ENCODE measurements around the gene MARVELD3.
"Not testable (repeated sequence)": the region's sequence is repeated elsewhere in the genome, so short reads cannot be mapped to it uniquely, and the experiment has no call there.

The MARVELD3 gene, protein sequence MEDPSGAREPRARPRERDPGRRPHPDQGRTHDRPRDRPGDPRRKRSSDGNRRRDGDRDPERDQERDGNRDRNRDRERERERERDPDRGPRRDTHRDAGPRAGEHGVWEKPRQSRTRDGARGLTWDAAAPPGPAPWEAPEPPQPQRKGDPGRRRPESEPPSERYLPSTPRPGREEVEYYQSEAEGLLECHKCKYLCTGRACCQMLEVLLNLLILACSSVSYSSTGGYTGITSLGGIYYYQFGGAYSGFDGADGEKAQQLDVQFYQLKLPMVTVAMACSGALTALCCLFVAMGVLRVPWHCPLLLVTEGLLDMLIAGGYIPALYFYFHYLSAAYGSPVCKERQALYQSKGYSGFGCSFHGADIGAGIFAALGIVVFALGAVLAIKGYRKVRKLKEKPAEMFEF

DNA sequence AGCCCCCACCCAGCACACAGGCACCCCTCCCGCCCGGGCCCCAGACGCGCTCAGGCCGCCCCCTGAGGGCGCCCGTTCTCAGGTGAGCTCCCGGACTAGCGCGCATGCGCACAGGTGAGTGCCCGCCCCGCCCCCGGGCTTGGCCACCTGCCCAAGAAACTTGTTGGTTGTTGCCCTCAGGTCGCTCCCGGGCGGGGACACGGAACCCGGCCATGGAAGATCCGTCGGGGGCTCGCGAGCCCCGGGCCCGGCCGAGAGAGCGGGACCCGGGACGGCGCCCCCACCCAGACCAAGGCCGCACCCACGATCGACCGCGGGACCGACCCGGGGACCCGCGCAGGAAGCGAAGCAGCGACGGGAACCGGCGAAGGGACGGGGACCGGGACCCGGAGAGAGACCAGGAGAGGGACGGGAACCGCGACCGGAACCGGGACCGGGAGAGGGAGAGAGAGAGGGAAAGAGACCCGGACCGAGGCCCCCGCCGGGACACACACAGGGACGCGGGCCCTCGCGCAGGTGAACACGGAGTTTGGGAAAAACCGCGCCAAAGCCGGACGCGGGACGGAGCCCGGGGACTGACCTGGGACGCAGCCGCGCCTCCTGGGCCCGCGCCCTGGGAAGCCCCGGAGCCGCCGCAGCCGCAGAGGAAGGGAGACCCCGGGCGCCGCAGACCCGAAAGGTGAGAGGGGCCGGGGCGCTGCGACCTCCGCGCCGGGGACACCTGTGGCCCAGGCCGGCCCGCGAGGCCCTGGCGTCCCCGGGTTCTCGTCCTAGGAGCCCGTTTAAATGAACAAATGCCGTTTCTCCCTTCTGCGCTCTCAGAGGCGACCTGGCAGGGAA, at the start of gene MARVELD3:
TSS of gene MARVELD3 (plus strand) at position 167 of the 840 bp plus-strand sequence. CDS start at position 213, 46 bp downstream.
- in situ Hi-C loops (cut with MboI; ENCODE audit: low sequenced_read_pairs): no loop called here

DNA sequence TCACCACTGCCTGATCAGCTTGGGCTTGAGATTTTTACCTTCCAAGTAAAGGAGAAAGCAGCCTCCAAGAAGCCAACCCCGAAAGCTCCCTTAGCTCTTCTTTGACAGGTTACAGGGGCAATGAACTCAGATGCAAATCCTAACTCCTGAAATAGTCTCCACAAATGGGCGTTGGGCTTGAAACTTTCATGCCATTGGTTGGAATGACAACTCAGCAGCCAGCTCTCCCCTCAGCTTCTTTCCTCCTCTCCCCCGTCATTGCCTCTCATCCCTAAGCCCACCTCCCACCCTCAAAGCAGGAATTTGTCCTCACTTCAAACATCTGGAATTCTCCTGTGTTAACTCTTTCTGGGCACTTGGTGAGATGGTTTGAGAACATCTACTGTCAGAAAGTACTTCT, 49.0 kb upstream of the MARVELD3 start, which contains the start of gene TAT:
TSS of gene TAT (minus strand) at position 122 of the 400 bp plus-strand sequence. CDS start 677 bp downstream, outside the sequence.
- in situ Hi-C loops (cut with MboI; ENCODE audit: low sequenced_read_pairs): no loop called here

DNA sequence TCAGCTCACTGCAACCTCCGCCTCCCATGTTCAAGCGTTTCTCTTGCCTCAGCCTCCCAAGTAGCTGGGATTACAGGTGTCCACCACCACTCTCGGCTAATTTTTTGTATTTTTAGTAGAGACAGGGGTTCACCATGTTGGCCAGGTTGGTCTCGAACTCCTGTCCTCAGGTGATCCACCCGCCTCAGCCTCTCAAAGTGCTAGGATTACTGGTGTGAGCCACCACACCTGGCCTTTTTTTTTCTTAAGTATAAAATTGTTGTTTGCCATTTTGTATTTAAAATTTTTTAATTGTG, 43.5 kb upstream of the MARVELD3 start:
- in situ Hi-C loops (cut with MboI; ENCODE audit: low sequenced_read_pairs): not testable (repeated sequence)

DNA sequence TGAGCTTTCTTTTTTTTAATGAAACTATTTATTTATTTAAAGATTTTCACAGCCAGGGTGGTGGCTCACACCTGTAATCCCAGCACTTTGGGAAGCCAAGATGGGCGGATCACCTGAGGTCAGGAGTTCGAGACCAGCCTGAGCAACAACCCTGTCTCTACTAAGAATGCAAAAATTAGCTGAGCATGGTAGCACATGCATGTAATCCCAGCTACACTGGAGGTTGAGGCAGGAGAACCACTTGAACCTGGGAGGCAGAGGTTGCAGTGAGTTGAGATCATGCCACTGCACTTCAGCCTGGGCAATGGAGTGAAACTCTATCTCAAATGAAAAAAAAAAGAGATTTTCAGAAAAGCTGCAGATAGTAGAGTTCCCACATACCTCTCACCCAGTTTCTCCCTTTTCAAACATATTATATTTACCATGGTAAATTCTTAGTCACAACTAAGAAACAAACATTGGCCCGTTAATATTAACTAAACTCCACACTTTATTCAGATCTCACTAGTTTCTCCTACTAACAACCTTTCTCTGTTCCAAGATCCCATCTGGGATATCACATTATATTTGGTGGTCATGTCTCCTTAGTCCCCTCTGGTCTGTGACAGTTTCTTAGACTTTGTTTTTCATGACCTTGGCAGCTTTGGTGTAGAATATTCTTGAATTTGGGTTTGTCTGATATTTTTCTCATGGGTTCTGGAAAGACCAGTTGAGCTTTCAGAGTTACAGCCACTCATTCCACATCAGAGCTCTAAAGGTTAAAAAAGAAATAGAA, 41.3 kb upstream of the MARVELD3 start:
- in situ Hi-C loops (cut with MboI; ENCODE audit: low sequenced_read_pairs): no loop called here

DNA sequence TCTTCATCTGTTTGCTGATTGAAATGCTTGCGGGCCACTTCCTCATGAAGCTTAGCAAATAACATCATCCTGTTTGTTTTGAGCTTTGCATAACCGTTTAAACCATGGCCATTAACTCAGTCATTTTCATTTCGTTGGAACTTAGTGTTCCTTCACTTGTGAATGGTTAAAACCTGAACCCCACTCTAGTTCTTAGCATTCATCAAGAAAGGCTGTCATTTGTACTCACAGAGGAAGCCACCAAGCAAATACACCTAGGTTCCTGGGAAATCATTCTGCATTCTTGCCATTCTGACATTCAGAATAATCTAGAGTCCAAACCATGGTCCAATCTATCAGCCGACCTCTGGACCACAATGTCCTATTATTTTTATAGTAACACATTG, 40.7 kb upstream of the MARVELD3 start:
- in situ Hi-C loops (cut with MboI; ENCODE audit: low sequenced_read_pairs): no loop called here

DNA sequence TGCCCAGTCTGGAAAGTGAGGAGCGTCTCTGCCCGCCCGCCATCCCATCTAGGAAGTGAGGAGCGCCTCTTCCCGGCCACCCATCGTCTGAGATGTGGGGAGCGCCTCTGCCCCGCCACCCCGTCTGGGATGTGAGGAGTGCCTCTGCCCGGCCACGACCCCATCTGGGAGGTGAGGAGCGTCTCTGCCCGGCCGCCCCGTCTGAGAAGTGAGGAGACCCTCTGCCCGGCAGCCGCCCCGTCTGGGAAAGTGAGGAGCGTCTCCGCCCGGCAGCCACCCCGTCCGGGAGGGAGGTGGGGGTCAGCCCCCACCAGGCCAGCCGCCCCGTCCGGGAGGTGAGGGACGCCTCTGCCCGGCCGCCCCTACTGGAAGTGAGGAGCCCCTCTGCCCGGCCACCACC, 36.6 kb upstream of the MARVELD3 start:
- in situ Hi-C loops (cut with MboI; ENCODE audit: low sequenced_read_pairs): not testable (repeated sequence)

DNA sequence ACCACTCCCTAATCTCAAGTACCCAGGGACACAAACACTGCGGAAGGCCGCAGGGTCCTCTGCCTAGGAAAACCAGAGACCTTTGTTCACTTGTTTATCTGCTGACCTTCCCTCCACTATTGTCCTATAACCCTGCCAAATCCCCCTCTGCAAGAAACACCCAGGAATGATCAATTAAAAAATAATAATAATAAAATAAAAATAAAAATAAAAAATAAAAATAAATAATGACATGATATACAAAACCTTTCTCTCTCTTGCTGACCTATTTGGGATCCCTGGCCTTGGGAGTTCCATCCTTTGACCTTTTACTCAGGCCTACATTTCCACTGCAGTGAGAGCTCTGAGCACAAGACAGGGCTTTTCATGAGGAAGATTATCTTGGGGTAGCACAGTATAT, 35.9 kb upstream of the MARVELD3 start:
- in situ Hi-C loops (cut with MboI; ENCODE audit: low sequenced_read_pairs): not testable (repeated sequence)

DNA sequence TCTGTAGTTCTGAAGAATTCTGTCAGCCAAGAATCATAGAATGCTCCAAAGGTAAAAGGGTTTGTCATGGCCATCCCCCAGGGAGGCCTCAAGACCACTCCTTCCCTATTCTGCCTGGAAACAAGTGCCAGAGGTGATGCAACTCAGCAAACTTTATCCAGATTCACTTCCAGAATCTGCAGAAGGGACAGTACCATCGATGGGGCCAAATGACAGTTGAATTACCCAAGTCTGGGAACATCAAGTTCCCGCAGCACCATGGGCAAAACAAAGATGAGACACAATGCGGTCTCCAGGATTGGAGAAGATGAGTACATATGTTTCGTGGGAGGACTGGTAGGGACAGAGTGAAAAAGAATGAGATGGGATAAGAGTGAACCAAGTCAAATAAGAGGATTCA, 35.4 kb upstream of the MARVELD3 start:
- in situ Hi-C loops (cut with MboI; ENCODE audit: low sequenced_read_pairs): no loop called here

DNA sequence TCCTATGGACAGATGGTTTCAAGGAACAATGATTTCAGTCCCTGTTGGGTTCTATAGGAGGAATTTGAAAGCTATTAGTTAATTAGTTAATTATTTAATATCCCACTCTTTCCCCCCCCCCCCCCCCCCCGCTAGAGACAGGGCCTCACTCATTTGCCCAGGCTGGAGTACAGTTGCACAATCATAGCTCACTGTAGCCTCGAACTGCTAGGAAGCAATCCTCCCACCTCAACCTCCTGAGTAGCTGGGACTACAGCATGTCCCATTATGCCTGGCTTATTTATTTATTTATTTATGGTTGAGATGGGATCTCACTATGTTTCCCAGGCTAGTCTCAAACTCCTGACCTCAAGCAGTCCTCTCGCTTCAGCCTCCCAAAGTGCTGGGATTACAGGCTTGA, 34.1 kb upstream of the MARVELD3 start:
- in situ Hi-C loops (cut with MboI; ENCODE audit: low sequenced_read_pairs): no loop called here

DNA sequence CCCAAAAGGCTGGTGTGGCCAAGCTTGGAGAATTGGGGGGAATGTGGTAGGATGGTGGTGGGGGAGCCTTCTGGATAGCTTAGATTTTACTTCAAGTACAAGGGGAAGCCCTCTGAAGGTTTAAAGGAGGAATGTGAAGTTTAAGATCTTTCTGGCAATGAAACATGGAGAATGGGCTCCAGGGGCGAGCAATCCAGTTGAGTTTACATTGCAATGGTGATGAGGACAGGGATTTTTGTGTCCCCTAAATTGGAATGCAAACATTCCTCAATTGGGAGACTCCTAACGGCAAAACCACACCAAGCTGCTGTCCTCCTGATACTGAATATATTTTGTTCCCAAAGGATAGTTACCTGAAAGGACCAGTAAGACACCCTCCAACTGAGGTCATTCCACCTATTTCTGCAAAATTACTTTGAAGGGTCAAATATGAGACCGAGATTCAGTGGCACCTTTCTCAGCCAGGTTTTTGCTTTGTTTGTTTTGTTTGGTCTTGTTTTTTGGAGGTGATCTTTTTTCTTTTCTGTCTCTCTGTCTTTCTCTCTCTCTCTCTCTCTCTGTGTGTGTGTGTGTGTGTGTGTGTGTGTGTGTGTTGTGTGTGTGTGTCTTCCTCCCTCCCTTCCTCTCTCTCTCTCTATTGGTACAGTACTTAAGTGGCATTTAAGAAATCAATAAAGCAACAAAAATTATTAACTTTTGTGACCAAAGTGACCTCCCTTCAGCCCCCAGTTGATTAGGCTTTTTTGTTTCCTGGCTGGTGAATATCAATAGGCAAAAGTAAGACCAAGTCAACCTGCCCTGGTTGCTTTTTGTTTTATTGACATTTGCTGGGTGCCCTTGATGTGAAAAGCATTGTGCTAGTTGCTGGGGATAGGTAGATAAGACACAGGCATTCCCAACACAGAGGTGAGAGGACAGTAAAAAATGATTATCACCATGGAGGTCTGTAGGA, 32.7 kb upstream of the MARVELD3 start:
- in situ Hi-C loops (cut with MboI; ENCODE audit: low sequenced_read_pairs): no loop called here

DNA sequence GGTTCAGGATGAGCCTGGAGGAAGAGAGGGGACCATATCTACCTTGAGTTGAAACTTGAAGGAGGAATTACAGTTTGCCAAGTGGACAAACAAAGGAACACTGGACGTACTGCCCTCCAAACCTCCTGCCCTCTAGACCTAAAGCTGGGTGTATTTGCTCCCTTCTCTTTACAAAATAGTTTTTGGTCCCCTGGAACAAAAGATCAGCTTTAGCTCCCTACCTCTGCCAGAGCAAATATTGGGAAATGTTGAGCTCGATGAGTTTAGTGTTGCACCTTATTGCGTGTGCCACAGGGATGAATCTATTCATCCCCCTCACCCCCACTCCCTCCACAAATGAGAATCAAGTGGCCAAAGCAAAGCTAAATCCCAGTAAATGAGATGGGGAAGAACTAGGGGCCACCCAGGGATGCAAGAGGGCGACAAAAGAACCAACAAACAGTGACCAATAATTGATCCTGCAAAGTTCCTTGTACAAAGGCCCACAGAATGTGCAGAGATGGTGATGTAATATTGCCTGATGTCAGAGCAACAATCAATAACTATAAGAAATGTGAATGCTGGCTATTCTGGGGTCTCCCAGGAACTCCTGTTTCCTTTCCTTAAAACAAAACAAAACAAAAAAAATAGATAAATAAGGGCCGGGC, 31.9 kb upstream of the MARVELD3 start:
- in situ Hi-C loops (cut with MboI; ENCODE audit: low sequenced_read_pairs): no loop called here

DNA sequence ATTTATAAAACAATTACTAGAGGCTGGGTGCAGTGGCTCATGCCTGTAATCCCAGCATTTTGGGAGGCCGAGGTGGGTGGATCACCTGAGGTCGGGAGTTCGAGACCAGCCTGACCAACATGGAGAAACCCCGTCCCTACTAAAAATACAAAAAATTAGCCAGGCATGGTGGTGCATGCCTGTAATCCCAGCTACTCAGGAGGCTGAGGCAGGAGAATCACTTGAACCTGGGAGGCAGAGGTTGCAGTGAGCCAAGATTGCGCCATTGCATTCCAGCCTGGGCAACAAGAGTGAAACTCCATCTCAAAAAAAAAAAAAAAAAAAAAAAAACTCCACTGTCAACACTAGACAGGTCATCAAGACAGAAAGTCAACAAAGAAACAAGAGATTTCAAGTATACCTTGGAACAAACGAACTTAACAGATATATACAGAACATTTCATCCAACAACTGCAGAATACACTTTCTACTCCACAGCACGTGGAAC, 30.6 kb upstream of the MARVELD3 start:
- in situ Hi-C loops (cut with MboI; ENCODE audit: low sequenced_read_pairs): not testable (repeated sequence)

DNA sequence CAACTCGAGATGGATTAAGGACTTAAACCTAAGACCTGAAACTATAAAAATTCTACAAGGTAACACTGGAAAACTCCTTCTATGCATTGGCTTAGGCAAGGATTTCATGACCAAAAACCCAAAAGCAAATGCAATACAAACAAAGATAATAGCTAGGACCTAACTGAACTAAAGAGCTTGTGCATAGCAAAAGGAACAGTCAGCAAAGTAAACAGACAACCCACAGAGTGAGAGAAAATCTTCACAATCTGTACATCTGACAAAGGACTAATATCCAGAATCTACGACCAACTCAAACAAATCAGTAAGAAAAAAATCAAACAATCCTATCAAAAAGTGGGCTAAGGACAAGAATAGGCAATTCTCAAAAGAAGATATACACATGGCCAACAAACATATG, 27.6 kb upstream of the MARVELD3 start:
- in situ Hi-C loops (cut with MboI; ENCODE audit: low sequenced_read_pairs): not testable (repeated sequence)

DNA sequence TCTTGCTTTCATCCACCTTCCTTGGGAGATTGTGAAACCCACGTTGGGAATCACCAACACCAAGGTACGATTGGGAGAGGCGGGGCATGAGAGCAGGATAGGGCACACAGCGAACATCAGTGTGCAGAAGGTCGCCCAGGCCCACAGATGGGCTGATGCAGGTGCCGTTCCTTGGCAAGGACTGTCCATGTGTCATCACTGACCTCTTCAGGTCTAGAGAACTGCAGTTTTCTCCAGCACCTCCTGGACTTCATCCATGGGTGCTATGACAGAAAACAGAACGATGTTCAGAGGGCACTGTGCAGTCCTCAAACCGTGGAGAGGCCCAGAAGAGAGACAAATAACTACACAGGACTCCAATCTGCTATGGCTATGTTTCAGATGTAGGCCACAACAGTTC, 25.2 kb upstream of the MARVELD3 start:
- in situ Hi-C loops (cut with MboI; ENCODE audit: low sequenced_read_pairs): no loop called here

DNA sequence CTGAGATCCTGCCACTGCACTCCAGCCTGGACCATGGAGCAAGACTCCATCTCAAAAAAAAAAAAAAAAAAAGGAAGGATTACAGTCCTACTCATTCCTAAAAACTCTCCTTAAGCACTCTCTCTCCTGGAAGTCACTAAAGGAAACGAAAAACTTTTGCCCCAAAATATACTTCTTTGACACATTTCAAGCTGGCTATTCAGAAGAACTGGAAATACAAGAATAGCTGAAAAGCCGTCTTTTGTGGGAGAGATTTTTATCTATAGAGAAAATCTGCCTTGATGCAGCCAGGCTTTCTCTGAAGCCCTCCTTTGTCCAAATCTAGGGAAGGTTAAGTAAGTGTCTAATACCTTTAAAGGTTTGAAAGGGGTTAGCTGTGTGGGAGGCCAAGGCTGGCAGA, 16.9 kb upstream of the MARVELD3 start:
- in situ Hi-C loops (cut with MboI; ENCODE audit: low sequenced_read_pairs): no loop called here

DNA sequence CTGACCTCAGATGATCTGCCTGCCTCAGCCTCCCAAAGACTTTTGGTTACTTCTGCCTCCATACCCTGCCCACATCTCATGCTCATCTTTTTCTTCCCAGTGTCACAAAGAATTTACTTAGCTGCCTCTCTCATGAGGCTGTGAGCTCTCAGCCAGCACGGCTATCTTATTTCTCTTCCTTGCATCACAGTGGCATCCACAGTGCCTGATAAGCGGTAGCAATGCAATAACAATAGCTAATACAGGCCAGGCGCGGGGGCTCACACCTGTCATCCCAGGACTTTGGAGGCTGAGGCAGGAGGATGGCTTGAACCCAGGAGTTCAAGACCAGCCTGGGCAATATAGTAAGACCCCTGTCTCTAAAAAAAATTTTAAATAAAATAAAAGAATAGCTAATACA, 15.5 kb upstream of the MARVELD3 start:
- in situ Hi-C loops (cut with MboI; ENCODE audit: low sequenced_read_pairs): no loop called here

DNA sequence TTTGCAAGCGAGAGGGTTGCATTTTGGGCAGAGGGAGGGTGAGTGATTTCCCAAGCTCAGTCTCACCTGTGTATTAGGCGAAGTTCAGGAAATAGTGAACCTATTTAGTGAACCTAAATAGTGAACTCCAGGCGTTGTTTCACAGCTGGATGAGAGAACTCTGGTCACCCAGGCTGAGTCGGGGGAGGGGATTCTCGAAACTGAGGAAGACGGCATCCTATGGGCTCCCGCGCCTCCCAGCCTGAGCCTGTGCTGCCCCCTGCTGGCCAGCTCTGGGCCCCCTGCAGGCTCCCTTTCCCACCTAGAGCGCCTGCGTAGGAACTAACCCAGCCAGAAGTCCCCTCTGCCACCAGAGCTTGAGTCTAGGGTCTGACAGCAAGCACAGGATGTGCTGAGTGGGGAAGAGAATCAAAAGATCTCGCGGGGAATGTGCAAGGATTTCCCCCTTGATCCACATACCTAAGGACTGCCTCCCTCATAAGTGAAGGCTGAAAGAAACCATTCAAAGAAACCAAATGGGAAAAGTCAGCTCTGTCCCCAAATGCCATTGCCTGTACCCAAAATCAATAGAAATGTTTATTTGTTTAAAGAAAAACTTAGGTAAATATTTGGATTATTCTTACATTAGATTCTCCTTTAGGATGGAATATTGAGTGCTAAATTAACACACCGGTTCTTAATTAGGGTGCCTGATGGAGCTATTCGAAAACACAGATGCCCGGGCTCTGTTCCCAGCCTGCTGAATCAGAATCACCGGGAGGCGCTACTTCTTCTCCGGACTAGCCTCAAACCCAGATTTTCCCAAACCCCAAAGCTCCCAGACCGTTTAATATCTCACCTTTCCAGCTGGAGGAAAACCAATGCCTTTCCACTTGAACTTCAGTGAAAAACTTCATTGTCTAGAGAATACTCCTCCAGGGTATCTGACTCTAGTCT, 14.8 kb upstream of the MARVELD3 start:
- in situ Hi-C loops (cut with MboI; ENCODE audit: low sequenced_read_pairs): no loop called here

DNA sequence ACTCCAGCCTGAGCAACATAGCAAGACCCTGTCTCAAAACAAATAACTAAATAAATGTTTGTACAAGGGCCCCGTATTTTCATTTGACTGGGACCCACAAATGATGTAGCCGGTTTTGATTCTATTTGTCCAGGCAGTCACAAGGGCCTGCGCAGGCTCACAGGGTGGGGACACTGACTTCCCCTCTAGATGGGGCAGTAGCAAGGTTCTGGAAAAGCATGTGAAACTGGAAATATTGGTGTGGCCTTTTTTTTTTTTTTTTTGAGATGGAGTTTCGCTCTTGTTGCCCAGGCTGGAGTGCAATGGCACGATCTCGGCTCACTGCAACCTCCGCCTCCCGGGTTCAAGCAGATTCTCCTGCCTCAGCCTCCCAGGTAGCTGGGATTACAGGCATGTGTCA, 11.0 kb upstream of the MARVELD3 start:
- in situ Hi-C loops (cut with MboI; ENCODE audit: low sequenced_read_pairs): not testable (repeated sequence)

DNA sequence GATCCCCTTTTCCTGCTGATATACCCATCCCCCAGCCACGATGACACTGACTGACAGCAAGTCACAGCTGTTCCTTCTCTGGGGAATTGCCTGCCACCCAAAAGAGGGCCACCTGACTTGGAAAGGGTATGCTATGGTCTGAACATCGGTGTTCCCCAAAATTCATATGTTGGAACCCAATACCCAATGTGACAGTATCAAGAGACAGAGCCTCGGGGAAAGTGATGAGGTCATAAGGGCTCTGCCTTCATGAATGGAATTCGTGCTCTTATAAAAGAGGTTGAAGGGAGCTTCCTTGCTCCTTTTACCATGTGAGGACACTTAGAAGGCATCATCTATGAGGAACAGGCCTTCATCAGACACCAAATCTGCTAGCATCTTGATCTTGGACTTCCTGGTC, 7.6 kb upstream of the MARVELD3 start:
- in situ Hi-C loops (cut with MboI; ENCODE audit: low sequenced_read_pairs): no loop called here
